SK-N-SH (cell line): ENCODE results near the gene IKBKE. TPM values are rescaled to one million over a fixed set of nuclear protein-coding genes. Genes with fewer than 3 reads are reported as not detected.

Experiments
- CTCF ChIA-PET: fragments of 300-600, 350-600 bp; formaldehyde crosslinking; extraction: SDS; loops from one replicate; lab custom pipeline; 2021; lab: Yijun Ruan, JAX
- POLR2A ChIA-PET: fragments of 350-600 bp; sonication (Branson Sonifier 250); formaldehyde crosslinking; extraction: SDS; loops from one replicate; lab custom pipeline; 2020; ENCODE audit warnings: antibody characterized with exemption, inconsistent platforms; lab: Yijun Ruan, JAX
- DNase-seq: peaks from one replicate; pipeline ENCODE4 v3.0.0; 2012
- H2AFZ ChIP-seq: fragments of 200-600 bp; sonication (generic); 2 replicates; pipeline ENCODE4 v1.8.1; 2016; ENCODE audit warnings: antibody characterized with exemption, mild to moderate bottlenecking, low read depth
- H3F3A ChIP-seq: fragments of 200-600 bp; sonication (generic); replicated peaks from 2 replicates; pipeline ENCODE3; 2016; ENCODE audit warnings: antibody characterized with exemption, mild to moderate bottlenecking; ENCODE audit not compliant: insufficient read depth
- H3K27ac ChIP-seq, 2 experiments: fragments of 200-500 bp in 1 of 2; fragments of 200-600 bp in 1 of 2; sonication (Bioruptor generic) in 1 of 2; sonication (generic), shearing (Covaris generic) in 1 of 2; 2 replicates each; pipeline versions ENCODE4 v1.5.1 to v1.6.1; 2014 to 2016; ENCODE audit warnings: low read depth in 2 of 2, inconsistent platforms in 1 of 2, low read length in 1 of 2, mild to moderate bottlenecking in 1 of 2, mixed read lengths in 1 of 2
- H3K27me3 ChIP-seq: fragments of 200-600 bp; sonication (generic), shearing (Covaris generic); 2 replicates; pipeline ENCODE4 v1.6.1; 2016; ENCODE audit warnings: mixed run types; ENCODE audit not compliant: insufficient read depth
- H3K36me3 ChIP-seq, 2 experiments: fragments of 200-500 bp in 1 of 2; fragments of 200-600 bp in 1 of 2; sonication (Bioruptor generic) in 1 of 2; sonication (generic) in 1 of 2; replicated peaks in 1 of 2; 2 replicates each; pipeline versions ENCODE3 to v1.5.1; 2014 to 2016; ENCODE audit warnings: low read length in 1 of 2, mild to moderate bottlenecking in 1 of 2; ENCODE audit not compliant: insufficient read depth in 2 of 2, control insufficient read depth in 1 of 2
- H3K4me1 ChIP-seq, 2 experiments: fragments of 200-500 bp in 1 of 2; fragments of 200-600 bp in 1 of 2; sonication (Bioruptor generic) in 1 of 2; sonication (generic), shearing (Covaris generic) in 1 of 2; 2 replicates each; pipeline versions ENCODE4 v1.5.1 to v1.6.1; 2014 to 2016; ENCODE audit warnings: low read depth in 1 of 2, low read length in 1 of 2, mixed run types in 1 of 2; ENCODE audit not compliant: insufficient read depth in 2 of 2, control insufficient read depth in 1 of 2
- H3K4me2 ChIP-seq: fragments of 200-600 bp; sonication (generic), shearing (Covaris generic); 2 replicates; pipeline ENCODE4 v1.6.1; 2017; ENCODE audit warnings: mixed run types
- H3K4me3 ChIP-seq, 2 experiments: fragments of 200-500 bp in 1 of 2; fragments of 200-600 bp in 1 of 2; sonication (Bioruptor generic) in 1 of 2; sonication (generic), shearing (Covaris generic) in 1 of 2; 2 replicates each; pipeline versions ENCODE4 v1.5.1 to v1.8.1; 2014 to 2016; ENCODE audit warnings: low read depth in 2 of 2, inconsistent platforms in 1 of 2, low read length in 1 of 2, mild to moderate bottlenecking in 1 of 2, mixed read lengths in 1 of 2, moderate library complexity in 1 of 2
- H3K79me2 ChIP-seq: fragments of 200-600 bp; sonication (generic); 2 replicates; pipeline ENCODE4 v1.8.1; 2017; ENCODE audit warnings: mild to moderate bottlenecking; ENCODE audit not compliant: insufficient read depth
- H3K9ac ChIP-seq: fragments of 200-600 bp; sonication (generic); 2 replicates; pipeline ENCODE4 v1.6.1; 2017; ENCODE audit warnings: mixed run types
- H3K9me2 ChIP-seq: fragments of 200-600 bp; sonication (generic); 2 replicates; pipeline ENCODE4 v1.6.1; 2017; ENCODE audit warnings: mixed run types
- H3K9me3 ChIP-seq: fragments of 200-600 bp; sonication (generic); 2 replicates; pipeline ENCODE4 v1.6.1; 2017; ENCODE audit warnings: mixed run types, mild to moderate bottlenecking, moderate library complexity
- H4K20me1 ChIP-seq: fragments of 200-600 bp; sonication (generic); 2 replicates; pipeline ENCODE4 v1.6.1; 2017; ENCODE audit warnings: mild to moderate bottlenecking, mixed run types; ENCODE audit not compliant: insufficient read depth
- EZH2phosphoT487 ChIP-seq: fragments of 200-600 bp; sonication (generic); IDR thresholded peaks from 2 replicates; pipeline ENCODE4 v1.6.1; 2017; ENCODE audit warnings: low read depth, mixed run types, mild to moderate bottlenecking, antibody characterized with exemption, moderate library complexity, borderline replicate concordance
- FOXJ3 ChIP-seq: sonication (generic); formaldehyde crosslinking; IDR thresholded peaks from 2 replicates; pipeline ENCODE4 v1.5.1; 2020; ENCODE audit warnings: mild to moderate bottlenecking, missing genetic modification reagents
- FOXM1 ChIP-seq: IDR thresholded peaks from 2 replicates; pipeline ENCODE4 v1.4.0; 2012; ENCODE audit warnings: low read depth, mild to moderate bottlenecking
- GATA2 ChIP-seq: sonication (generic); formaldehyde crosslinking; IDR thresholded peaks from 2 replicates; pipeline ENCODE4 v1.5.0; 2020; ENCODE audit warnings: mild to moderate bottlenecking, missing genetic modification reagents
- JUND ChIP-seq: IDR thresholded peaks from 2 replicates; pipeline ENCODE4 v1.4.0; 2012
- MAX ChIP-seq: IDR thresholded peaks from 2 replicates; pipeline ENCODE4 v1.4.0; 2012; ENCODE audit warnings: low read depth
- NFIC ChIP-seq: IDR thresholded peaks from 2 replicates; pipeline ENCODE4 v1.4.0; 2012; ENCODE audit warnings: borderline replicate concordance
- NRF1 ChIP-seq: IDR thresholded peaks from 2 replicates; pipeline ENCODE4 v1.6.1; 2012; ENCODE audit warnings: low read depth, mild to moderate bottlenecking, low read length
- POLR2AphosphoS5 ChIP-seq: IDR thresholded peaks from 2 replicates; pipeline ENCODE4 v1.6.1; 2012; ENCODE audit warnings: low read depth, low read length
- RAD21 ChIP-seq: IDR thresholded peaks from 2 replicates; pipeline ENCODE4 v1.6.1; 2012; ENCODE audit warnings: mild to moderate bottlenecking, low read length
- RFX5 ChIP-seq: IDR thresholded peaks from 2 replicates; pipeline ENCODE4 v1.6.1; 2012; ENCODE audit warnings: mild to moderate bottlenecking, improper control_type of control experiment, low read length
- TEAD4 ChIP-seq: IDR thresholded peaks from 2 replicates; pipeline ENCODE4 v1.4.0; 2012; ENCODE audit warnings: mild to moderate bottlenecking, borderline replicate concordance; ENCODE audit not compliant: insufficient read depth
- YY1 ChIP-seq: IDR thresholded peaks from 2 replicates; pipeline ENCODE4 v1.4.0; 2012; ENCODE audit warnings: low read depth, mild to moderate bottlenecking
- WGBS: methylation state at CpG from one replicate; pipeline ENCODE4 v1.1.6; 2017; ENCODE audit warnings: low lambda C conversion rate; 5-methylcytosine and 5-hydroxymethylcytosine counted together
- polyA plus RNA-seq, 3 experiments: library from polyadenylated mRNA; depleted of rRNA; stranded (reverse); fragments of >200 nt; gene quantifications; 2 replicates each; pipeline ENCODE4 v1.2.3, GENCODE V29; 2012
- TF ChIP-seq, protein P1 (sequence below): IDR thresholded peaks from 2 replicates; pipeline ENCODE4 v1.4.0; 2012; ENCODE audit warnings: low read depth, borderline replicate concordance
- TF ChIP-seq, protein P2 (sequence below): fragments of 200-600 bp; sonication (generic); IDR thresholded peaks from 2 replicates; pipeline ENCODE4 v1.6.1; 2017; ENCODE audit warnings: antibody characterized with exemption, mild to moderate bottlenecking, moderate library complexity
- TF ChIP-seq, protein P3 (sequence below): IDR thresholded peaks from 2 replicates; pipeline ENCODE4 v1.6.1; 2012; ENCODE audit warnings: mild to moderate bottlenecking, low read depth, low read length, moderate library complexity

The IKBKE gene
- polyA plus RNA-seq, 1 of the 3 experiments (the other 2 are of a cell fraction): 14.5 TPM

DNA sequence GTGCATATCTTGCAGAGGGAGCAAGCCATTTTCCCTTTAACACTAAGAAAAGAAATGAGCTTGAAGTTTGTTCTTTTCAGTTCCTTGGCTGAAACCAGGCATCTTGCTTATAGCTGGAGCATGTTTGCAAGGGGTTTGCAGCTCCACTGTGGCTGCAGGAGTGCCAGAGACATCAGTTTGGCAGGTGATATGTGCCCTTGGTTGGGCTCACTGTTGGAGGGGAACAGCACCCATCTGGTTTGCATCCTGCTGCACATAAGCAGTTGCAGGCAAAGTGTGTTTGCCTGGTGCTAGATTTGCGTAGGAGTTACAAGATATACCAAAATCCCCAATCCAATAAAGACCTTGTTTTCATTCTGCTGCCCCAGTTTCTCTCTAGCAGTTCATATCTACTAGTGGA is 47.8 kb upstream of the IKBKE start:
- H3K9me2 ChIP-seq: no peaks in the 10 kb centered on the region
- POLR2A ChIA-PET: no interaction called here
- no peak overlapping the region for H3K27ac ChIP-seq
- H3K79me2 ChIP-seq: no peaks in the 10 kb centered on the region
- no peak overlapping the region for H3K4me2 ChIP-seq
- H3K4me1 ChIP-seq: peaks cover 0 to 13% of the 10 kb centered on the region in 2 experiments; a peak in 3 of 4 replicates
- peaks cover 5% of the 10 kb centered on the region for H3F3A ChIP-seq
- H4K20me1 ChIP-seq: no peaks in the 10 kb centered on the region
- WGBS: 95% methylated on average over 1 of the region's 1 CpG
- H2AFZ ChIP-seq: no peak overlapping the region
- no peak overlapping the region for H3K4me3 ChIP-seq
- H3K27me3 ChIP-seq: no peaks in the 10 kb centered on the region
- DNase-seq: no peak
- no peaks in the 10 kb centered on the region for H3K9me3 ChIP-seq
- peaks cover 41 to 51% of the 10 kb centered on the region in 2 experiments for H3K36me3 ChIP-seq
- no peak overlapping the region for H3K9ac ChIP-seq
- CTCF ChIA-PET: interaction anchor here (0.8 kb wide), 1 partner anchor 8 kb away, joined by 4 read pairs; no protein-coding TSS in a partner anchor
- TF ChIP-seq GATA2 (no peak), EZH2phosphoT487 (no peak), FOXM1 (no peak), JUND (no peak), TEAD4 (no peak), RFX5 (no peak), FOXJ3 (no peak), MAX (no peak), POLR2AphosphoS5 (no peak), NFIC (no peak), RAD21 (no peak), NRF1 (no peak), YY1 (no peak)
- TF ChIP-seq, protein P1, sequence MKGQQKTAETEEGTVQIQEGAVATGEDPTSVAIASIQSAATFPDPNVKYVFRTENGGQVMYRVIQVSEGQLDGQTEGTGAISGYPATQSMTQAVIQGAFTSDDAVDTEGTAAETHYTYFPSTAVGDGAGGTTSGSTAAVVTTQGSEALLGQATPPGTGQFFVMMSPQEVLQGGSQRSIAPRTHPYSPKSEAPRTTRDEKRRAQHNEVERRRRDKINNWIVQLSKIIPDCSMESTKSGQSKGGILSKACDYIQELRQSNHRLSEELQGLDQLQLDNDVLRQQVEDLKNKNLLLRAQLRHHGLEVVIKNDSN: no peak
- TF ChIP-seq, protein P2, sequence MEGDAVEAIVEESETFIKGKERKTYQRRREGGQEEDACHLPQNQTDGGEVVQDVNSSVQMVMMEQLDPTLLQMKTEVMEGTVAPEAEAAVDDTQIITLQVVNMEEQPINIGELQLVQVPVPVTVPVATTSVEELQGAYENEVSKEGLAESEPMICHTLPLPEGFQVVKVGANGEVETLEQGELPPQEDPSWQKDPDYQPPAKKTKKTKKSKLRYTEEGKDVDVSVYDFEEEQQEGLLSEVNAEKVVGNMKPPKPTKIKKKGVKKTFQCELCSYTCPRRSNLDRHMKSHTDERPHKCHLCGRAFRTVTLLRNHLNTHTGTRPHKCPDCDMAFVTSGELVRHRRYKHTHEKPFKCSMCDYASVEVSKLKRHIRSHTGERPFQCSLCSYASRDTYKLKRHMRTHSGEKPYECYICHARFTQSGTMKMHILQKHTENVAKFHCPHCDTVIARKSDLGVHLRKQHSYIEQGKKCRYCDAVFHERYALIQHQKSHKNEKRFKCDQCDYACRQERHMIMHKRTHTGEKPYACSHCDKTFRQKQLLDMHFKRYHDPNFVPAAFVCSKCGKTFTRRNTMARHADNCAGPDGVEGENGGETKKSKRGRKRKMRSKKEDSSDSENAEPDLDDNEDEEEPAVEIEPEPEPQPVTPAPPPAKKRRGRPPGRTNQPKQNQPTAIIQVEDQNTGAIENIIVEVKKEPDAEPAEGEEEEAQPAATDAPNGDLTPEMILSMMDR: no peak
- TF ChIP-seq, protein P3, sequence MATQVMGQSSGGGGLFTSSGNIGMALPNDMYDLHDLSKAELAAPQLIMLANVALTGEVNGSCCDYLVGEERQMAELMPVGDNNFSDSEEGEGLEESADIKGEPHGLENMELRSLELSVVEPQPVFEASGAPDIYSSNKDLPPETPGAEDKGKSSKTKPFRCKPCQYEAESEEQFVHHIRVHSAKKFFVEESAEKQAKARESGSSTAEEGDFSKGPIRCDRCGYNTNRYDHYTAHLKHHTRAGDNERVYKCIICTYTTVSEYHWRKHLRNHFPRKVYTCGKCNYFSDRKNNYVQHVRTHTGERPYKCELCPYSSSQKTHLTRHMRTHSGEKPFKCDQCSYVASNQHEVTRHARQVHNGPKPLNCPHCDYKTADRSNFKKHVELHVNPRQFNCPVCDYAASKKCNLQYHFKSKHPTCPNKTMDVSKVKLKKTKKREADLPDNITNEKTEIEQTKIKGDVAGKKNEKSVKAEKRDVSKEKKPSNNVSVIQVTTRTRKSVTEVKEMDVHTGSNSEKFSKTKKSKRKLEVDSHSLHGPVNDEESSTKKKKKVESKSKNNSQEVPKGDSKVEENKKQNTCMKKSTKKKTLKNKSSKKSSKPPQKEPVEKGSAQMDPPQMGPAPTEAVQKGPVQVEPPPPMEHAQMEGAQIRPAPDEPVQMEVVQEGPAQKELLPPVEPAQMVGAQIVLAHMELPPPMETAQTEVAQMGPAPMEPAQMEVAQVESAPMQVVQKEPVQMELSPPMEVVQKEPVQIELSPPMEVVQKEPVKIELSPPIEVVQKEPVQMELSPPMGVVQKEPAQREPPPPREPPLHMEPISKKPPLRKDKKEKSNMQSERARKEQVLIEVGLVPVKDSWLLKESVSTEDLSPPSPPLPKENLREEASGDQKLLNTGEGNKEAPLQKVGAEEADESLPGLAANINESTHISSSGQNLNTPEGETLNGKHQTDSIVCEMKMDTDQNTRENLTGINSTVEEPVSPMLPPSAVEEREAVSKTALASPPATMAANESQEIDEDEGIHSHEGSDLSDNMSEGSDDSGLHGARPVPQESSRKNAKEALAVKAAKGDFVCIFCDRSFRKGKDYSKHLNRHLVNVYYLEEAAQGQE: no peak
- TF ChIP-seq, all 33 proteins: peak for 0
